HFFc6 (cell line): ENCODE measurements around the gene FOS. TPM values are rescaled to one million over a fixed set of nuclear protein-coding genes. Genes with fewer than 3 reads are reported as not detected.

ENCODE experiments used
- DNase-seq: peaks from one replicate; pipeline ENCODE4 v3.0.0-alpha.2; 2018
- H3K27ac Mint-ChIP-seq: 2 replicates; pipeline ENCODE4 v1.8.0; 2020; ENCODE audit warnings: mild to moderate bottlenecking, mixed read lengths
- H3K27me3 Mint-ChIP-seq: 2 replicates; pipeline ENCODE4 v1.8.0; 2021; ENCODE audit warnings: mild to moderate bottlenecking, moderate library complexity, mixed read lengths; ENCODE audit not compliant: insufficient read depth
- H3K36me3 Mint-ChIP-seq: 2 replicates; pipeline ENCODE4 v1.8.0; 2021; ENCODE audit warnings: low read depth, mixed read lengths
- H3K4me1 Mint-ChIP-seq: 2 replicates; pipeline ENCODE4 v1.8.0; 2020; ENCODE audit warnings: low read depth, mixed read lengths
- H3K4me3 Mint-ChIP-seq: 2 replicates; pipeline ENCODE4 v1.8.0; 2020; ENCODE audit warnings: mild to moderate bottlenecking, moderate library complexity, mixed read lengths
- H3K9me3 Mint-ChIP-seq: 2 replicates; pipeline ENCODE4 v1.8.0; 2020; ENCODE audit warnings: mild to moderate bottlenecking, mixed read lengths
- CTCF ChIP-seq: fragments of 200-600 bp; sonication (generic); IDR thresholded peaks from 2 replicates; pipeline ENCODE4 v1.5.0; 2021; ENCODE audit warnings: antibody characterized with exemption, mild to moderate bottlenecking
- total RNA-seq, 6 experiments: library from RNA; stranded (reverse); fragmentation: NEBNext Ultra II Directional; extraction: Animal tissue kit (Norgen Biotek cat#: 25700); gene quantifications; 2 replicates in 1 of 6; 3 replicates in 5 of 6; pipeline ENCODE4 v1.2.3, GENCODE V29; 2021

The FOS gene
- total RNA-seq, 6 experiments from 2014 or later, result 118 to 368 (median 342) TPM

- Mint-ChIP-seq H3K4me1 (peaks cover 44% of the 10 kb centered on the region), H3K36me3 (peaks cover 49% of the 10 kb centered on the region), H3K27ac (peak overlapping the region; percentile 99), H3K27me3 (peaks cover 70% of the 10 kb centered on the region), H3K9me3 (peaks cover 64% of the 10 kb centered on the region), H3K4me3 (peak overlapping the region; percentile 94)
- TF ChIP-seq CTCF, result no peak
- no peak for DNase-seq
Measured at GRCh38 chr14:75279763-75280290, 1.2 kb downstream of the FOS start.

- peak overlapping the region; percentile 99 for H3K27ac Mint-ChIP-seq
- DNase-seq, result no peak
- peaks cover 69% of the 10 kb centered on the region for H3K9me3 Mint-ChIP-seq
- peaks cover 49% of the 10 kb centered on the region for H3K36me3 Mint-ChIP-seq
- TF ChIP-seq CTCF, result no peak
- H3K4me1 Mint-ChIP-seq, result peaks cover 44% of the 10 kb centered on the region
- H3K27me3 Mint-ChIP-seq, result peaks cover 75% of the 10 kb centered on the region
- peak overlapping the region; percentile 94 for H3K4me3 Mint-ChIP-seq
Measured at GRCh38 chr14:75280291-75280830, 1.7 kb downstream of the FOS start.

GRCh38 chr14:75280831-75281653 lies 2.4 kb downstream of the FOS start:
- Mint-ChIP-seq H3K27me3 (peaks cover 78% of the 10 kb centered on the region), H3K4me3 (peak overlapping the region; percentile 94), H3K27ac (peak overlapping the region; percentile 99), H3K9me3 (peaks cover 70% of the 10 kb centered on the region), H3K36me3 (peaks cover 49% of the 10 kb centered on the region), H3K4me1 (peaks cover 44% of the 10 kb centered on the region)
- no peak for TF ChIP-seq CTCF
- DNase-seq, result no peak

GRCh38 chr14:75281654-75282019 lies 3.0 kb downstream of the FOS start:
- no peak for TF ChIP-seq CTCF
- Mint-ChIP-seq H3K36me3 (peaks cover 49% of the 10 kb centered on the region), H3K9me3 (peaks cover 70% of the 10 kb centered on the region), H3K27me3 (peaks cover 83% of the 10 kb centered on the region), H3K4me3 (peak overlapping the region; percentile 94), H3K4me1 (peaks cover 46% of the 10 kb centered on the region), H3K27ac (peak overlapping the region; percentile 99)
- no peak for DNase-seq

GRCh38 chr14:75282170-75282554 lies 3.5 kb downstream of the FOS start:
- Mint-ChIP-seq H3K36me3 (peaks cover 49% of the 10 kb centered on the region), H3K27ac (peak overlapping the region; percentile 86), H3K4me3 (peak overlapping the region; percentile 83), H3K27me3 (peaks cover 82% of the 10 kb centered on the region), H3K4me1 (peaks cover 43% of the 10 kb centered on the region), H3K9me3 (peaks cover 70% of the 10 kb centered on the region)
- no peak for TF ChIP-seq CTCF
- DNase-seq, result no peak

GRCh38 chr14:75282555-75283161 lies 4.0 kb downstream of the FOS start:
- H3K27ac Mint-ChIP-seq, result peak overlapping the region; percentile 86

More at GRCh38 chr14:75282555-75283161, 4.0 kb downstream of the FOS start:
- DNase-seq, result peak; percentile 87
- H3K9me3 Mint-ChIP-seq, result peaks cover 70% of the 10 kb centered on the region
- peak overlapping the region; percentile 83 for H3K4me3 Mint-ChIP-seq
- peaks cover 40% of the 10 kb centered on the region for H3K4me1 Mint-ChIP-seq
- peaks cover 49% of the 10 kb centered on the region for H3K36me3 Mint-ChIP-seq
- H3K27me3 Mint-ChIP-seq, result peaks cover 85% of the 10 kb centered on the region
